ENCODE measurements around the gene MKKS.
A peak's percentile ranks its signal among the peaks of the same experiment; 100 is the strongest.
"Not testable (repeated sequence)": the region's sequence is repeated elsewhere in the genome, so short reads cannot be mapped to it uniquely, and the experiment has no call there.

The MKKS gene

DNA sequence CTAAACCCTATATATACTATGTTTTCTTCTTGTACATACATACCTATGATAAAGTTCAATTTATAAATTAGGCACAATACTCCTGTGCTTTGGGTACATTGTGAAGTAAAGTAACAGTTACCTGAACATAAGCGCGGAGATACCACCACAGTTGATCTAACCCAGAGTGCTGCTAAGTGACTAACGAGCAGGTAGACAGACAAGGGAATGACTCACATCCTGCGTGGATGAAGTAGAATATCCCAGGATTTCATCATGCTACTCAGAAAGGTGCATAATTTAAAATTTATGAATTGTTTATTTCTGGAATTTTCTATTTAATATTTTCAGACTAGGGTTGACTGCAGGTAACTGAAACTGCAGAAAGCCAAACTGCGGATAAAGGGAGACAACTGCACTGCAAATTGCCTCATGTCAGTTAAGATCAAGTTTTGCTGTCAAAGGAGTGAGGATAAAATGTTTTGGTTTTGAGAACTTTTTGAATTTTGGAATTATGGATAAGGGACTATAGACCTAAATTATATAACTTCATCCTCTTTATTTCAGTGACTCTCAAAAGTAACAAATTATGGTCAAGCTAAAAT, 14.4 kb downstream of the MKKS start:
- no peaks in the 10 kb centered on the region for H3K9me3 ChIP-seq (ENCODE audit: insufficient read depth, low read length)
- peaks cover 27% of the 10 kb centered on the region for H4K20me1 ChIP-seq (ENCODE audit: insufficient read depth, low read length)
- H3K27me3 ChIP-seq (ENCODE audit: low read depth, low read length), result no peaks in the 10 kb centered on the region
- no peak overlapping the region for H3K27ac ChIP-seq (ENCODE audit: low read length)
- H3K4me3 ChIP-seq (ENCODE audit: low read length), result no peak overlapping the region
- no peak for TF ChIP-seq EZH2phosphoT487 (IDR thresholded peaks at IDR 0.05; ENCODE audit: low read depth)
- no peak for TF ChIP-seq CTCF (IDR thresholded peaks at IDR 0.05; ENCODE audit: low read depth, low read length)
- no peak overlapping the region for H3K4me2 ChIP-seq (ENCODE audit: low read length)
- H3K4me1 ChIP-seq (ENCODE audit: low read length), result peaks cover 20% of the 10 kb centered on the region
- H3K36me3 ChIP-seq (replicated peaks; ENCODE audit: low read depth, low read length), result peaks cover 32% of the 10 kb centered on the region
- peaks cover 8% of the 10 kb centered on the region for H3K79me2 ChIP-seq (ENCODE audit: low read length)
- H2AFZ ChIP-seq (ENCODE audit: low read depth, low read length), result no peak overlapping the region
- no peak overlapping the region for H3K9ac ChIP-seq (ENCODE audit: low read length)

DNA sequence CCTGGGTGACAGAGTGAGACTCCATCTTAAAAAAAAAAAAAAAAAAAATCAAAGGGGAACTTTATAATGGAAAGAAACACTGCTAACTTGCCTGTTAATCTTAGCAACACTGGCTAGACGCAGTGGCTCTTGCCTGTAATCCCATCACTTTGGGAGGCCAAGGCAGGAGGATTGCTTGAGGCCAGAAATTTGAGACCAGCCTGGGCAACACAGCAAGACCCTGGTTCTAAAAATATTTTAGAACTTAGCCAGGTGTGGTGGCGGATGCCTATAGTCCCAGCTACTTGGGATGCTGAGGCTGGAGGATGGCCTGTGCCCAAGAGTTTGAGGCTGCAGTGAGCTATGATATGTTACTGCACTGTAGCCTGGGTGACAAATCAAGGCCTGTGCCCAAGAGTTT, 16.8 kb downstream of the MKKS start:
- not testable (repeated sequence) for H3K4me3 ChIP-seq (ENCODE audit: low read length); H3K79me2 ChIP-seq (ENCODE audit: low read length); H3K4me2 ChIP-seq (ENCODE audit: low read length); H3K27me3 ChIP-seq (ENCODE audit: low read depth, low read length); H3K27ac ChIP-seq (ENCODE audit: low read length); H3K9me3 ChIP-seq (ENCODE audit: insufficient read depth, low read length); H3K9ac ChIP-seq (ENCODE audit: low read length); H3K4me1 ChIP-seq (ENCODE audit: low read length); H2AFZ ChIP-seq (ENCODE audit: low read depth, low read length)
- Histone ChIP-seq H4K20me1 (ENCODE audit: insufficient read depth, low read length) (peaks cover 21% of the 10 kb centered on the region), H3K36me3 (replicated peaks; ENCODE audit: low read depth, low read length) (peaks cover 31% of the 10 kb centered on the region)

DNA sequence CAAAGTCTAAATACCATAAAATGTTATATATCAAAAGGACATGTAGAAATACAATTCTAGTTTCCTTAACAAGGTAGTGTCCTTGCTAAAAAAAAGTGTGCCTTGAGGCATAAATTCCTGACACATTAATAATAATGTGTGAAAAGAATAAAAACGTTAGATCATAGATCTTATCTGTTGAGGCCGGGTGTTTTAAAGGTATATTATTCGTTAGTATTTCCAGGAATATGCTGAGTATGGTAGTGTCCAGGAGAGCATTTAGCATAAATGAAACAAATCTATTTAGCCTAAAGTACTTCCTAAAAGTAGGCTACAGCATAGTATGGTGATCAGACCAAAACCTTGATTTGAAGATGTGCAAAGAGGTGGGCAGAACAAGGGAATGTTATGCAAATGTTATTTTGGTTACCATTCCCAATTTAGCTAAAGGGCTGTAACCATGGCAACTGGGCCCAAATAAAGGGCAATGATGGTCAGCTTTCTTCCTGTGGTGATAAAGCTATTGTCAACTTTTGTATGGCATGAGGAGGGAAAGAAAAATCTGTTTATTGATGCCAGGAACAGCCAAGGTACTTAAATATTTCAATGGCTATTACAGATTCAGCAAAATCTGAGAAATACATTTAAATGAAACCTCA, 18.9 kb downstream of the MKKS start:
- Histone ChIP-seq H3K9ac (ENCODE audit: low read length) (no peak overlapping the region), H3K27ac (ENCODE audit: low read length) (no peak overlapping the region), H3K9me3 (ENCODE audit: insufficient read depth, low read length) (no peaks in the 10 kb centered on the region), H3K79me2 (ENCODE audit: low read length) (no peaks in the 10 kb centered on the region), H4K20me1 (ENCODE audit: insufficient read depth, low read length) (peaks cover 20% of the 10 kb centered on the region), H3K36me3 (replicated peaks; ENCODE audit: low read depth, low read length) (peaks cover 35% of the 10 kb centered on the region), H3K4me1 (ENCODE audit: low read length) (peaks cover 9% of the 10 kb centered on the region), H3K4me2 (ENCODE audit: low read length) (no peak overlapping the region), H3K27me3 (ENCODE audit: low read depth, low read length) (no peaks in the 10 kb centered on the region), H2AFZ (ENCODE audit: low read depth, low read length) (no peak overlapping the region), H3K4me3 (ENCODE audit: low read length) (no peak overlapping the region)
- TF ChIP-seq EZH2phosphoT487 (IDR thresholded peaks at IDR 0.05; ENCODE audit: low read depth) (no peak), CTCF (IDR thresholded peaks at IDR 0.05; ENCODE audit: low read depth, low read length) (no peak)

- no peak overlapping the region for H3K4me2 ChIP-seq (ENCODE audit: low read length)
- H2AFZ ChIP-seq (ENCODE audit: low read depth, low read length), result no peak overlapping the region
- peaks cover 4% of the 10 kb centered on the region for H3K4me1 ChIP-seq (ENCODE audit: low read length)
- no peak overlapping the region for H3K9ac ChIP-seq (ENCODE audit: low read length)
- H3K27me3 ChIP-seq (ENCODE audit: low read depth, low read length), result no peaks in the 10 kb centered on the region
- no peaks in the 10 kb centered on the region for H3K9me3 ChIP-seq (ENCODE audit: insufficient read depth, low read length)
- H3K27ac ChIP-seq (ENCODE audit: low read length), result no peak overlapping the region
- H4K20me1 ChIP-seq (ENCODE audit: insufficient read depth, low read length), result peaks cover 19% of the 10 kb centered on the region
- no peaks in the 10 kb centered on the region for H3K79me2 ChIP-seq (ENCODE audit: low read length)
- TF ChIP-seq CTCF (IDR thresholded peaks at IDR 0.05; ENCODE audit: low read depth, low read length) (peak; percentile 49), EZH2phosphoT487 (IDR thresholded peaks at IDR 0.05; ENCODE audit: low read depth) (no peak)
- H3K4me3 ChIP-seq (ENCODE audit: low read length), result no peak overlapping the region
- peaks cover 29% of the 10 kb centered on the region for H3K36me3 ChIP-seq (replicated peaks; ENCODE audit: low read depth, low read length)
Measured at GRCh38 chr20:10412591-10413408, 21.2 kb downstream of the MKKS start.
